Peyer's patch (tissue), 4 donors: ENCODE measurements around the gene SEMA3A.

Source experiments
- POLR2A ChIP-seq, 2 donors: fragments of 450-650 bp; IDR thresholded peaks; one replicate each; pipeline ENCODE4 v1.5.1; 2017; ENCODE audit warnings: antibody characterized with exemption in 2 of 2, mild to moderate bottlenecking in 2 of 2, moderate library complexity in 2 of 2
- TF ChIP-seq, protein P1 (sequence below), 6 experiments: fragments of 450-650 bp in 4 of 6; fragments of 200-600 bp in 2 of 6; sonication (generic) in 1 of 6; IDR thresholded peaks; one replicate each; pipeline ENCODE4 v1.5.1; 2017 to 2019; ENCODE audit warnings: antibody characterized with exemption in 6 of 6, mild to moderate bottlenecking in 3 of 6, moderate library complexity in 1 of 6

DNA sequence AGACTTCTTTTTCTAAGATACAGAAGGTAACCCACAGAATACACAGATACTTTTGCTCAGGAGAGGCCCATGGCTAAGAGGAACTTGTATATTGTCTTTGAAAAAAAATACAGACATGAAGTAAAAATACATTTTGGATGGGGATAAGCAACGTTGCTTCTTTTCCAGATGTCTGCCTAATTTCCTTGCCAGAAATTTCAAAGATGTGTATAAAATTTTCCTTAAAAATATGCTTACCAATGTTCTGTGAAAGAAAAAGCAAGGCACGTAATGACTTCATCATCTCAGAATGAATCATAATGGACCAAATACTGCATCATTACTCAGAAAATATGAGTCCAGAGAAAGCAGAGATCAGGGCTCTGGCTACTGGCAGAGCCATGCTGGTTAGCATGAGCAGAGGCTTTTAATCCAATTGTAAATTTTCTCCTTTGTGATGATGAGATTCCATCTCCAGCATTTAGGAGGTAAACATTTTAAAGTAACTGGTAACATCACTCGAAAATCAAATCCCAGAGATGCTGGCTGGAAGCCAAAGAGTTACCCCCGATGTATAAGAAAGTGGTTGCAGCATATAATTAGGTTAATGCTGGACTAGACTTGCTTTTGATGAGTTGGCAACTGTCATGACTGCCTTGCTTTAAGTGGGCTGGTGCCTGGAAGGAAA lies 272.5 kb downstream of the SEMA3A start:
- TF ChIP-seq, protein P1, sequence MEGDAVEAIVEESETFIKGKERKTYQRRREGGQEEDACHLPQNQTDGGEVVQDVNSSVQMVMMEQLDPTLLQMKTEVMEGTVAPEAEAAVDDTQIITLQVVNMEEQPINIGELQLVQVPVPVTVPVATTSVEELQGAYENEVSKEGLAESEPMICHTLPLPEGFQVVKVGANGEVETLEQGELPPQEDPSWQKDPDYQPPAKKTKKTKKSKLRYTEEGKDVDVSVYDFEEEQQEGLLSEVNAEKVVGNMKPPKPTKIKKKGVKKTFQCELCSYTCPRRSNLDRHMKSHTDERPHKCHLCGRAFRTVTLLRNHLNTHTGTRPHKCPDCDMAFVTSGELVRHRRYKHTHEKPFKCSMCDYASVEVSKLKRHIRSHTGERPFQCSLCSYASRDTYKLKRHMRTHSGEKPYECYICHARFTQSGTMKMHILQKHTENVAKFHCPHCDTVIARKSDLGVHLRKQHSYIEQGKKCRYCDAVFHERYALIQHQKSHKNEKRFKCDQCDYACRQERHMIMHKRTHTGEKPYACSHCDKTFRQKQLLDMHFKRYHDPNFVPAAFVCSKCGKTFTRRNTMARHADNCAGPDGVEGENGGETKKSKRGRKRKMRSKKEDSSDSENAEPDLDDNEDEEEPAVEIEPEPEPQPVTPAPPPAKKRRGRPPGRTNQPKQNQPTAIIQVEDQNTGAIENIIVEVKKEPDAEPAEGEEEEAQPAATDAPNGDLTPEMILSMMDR (IDR thresholded peaks at IDR 0.05): no peak
- TF ChIP-seq POLR2A (IDR thresholded peaks at IDR 0.05): no peak
